GM19193 (cell line): ENCODE results near the gene MYO6.

Experiments used
- POLR2A ChIP-seq: IDR thresholded peaks from 4 replicates; pipeline ENCODE4 v1.6.1; 2011; ENCODE audit not compliant: insufficient read depth, insufficient read length; ENCODE audit errors: extremely low read depth

MYO6 gene

GRCh38 chr6:75849329-75850025 lies 100.4 kb downstream of the MYO6 start:
- no peak for TF ChIP-seq POLR2A

DNA sequence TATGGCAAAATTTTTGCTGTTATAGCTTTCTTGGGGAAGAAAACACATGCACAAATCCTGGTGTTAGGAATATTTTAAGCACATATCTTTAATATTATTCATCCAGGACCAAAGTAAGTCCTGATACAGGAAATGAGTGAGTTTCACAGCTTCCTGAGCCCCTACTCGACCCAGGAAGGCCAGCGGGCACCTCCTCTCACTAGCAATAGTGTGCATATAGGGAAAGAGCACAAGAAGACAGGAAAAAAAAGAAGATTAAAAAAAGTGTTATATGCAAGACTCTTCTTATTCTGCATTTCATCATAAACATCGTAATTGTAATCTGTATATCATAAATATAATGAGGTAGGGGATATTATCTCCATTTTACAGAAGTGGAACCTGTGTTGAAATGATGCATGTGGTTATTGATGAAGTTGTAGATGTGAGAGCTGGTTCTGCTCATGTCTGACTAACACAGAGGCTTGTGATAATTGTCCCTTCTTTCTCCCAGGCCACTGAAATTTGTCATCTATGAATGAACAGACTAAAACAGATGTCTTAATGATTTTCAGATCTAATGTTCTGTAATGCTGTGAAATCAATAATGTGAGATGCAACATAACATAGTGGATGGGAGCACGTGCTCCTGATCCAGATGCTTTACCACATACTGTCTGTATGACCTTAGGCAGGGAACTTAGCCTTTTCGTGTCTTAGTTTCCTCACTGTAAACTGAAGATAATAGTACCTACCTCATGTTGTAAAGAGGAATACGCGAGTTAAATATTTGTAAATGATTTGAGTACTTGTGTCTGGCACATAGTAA lies 101.2 kb downstream of the MYO6 start:
- TF ChIP-seq POLR2A, result no peak

GRCh38 chr6:75852721-75853120 lies 103.7 kb downstream of the MYO6 start:
- TF ChIP-seq POLR2A, result no peak

DNA sequence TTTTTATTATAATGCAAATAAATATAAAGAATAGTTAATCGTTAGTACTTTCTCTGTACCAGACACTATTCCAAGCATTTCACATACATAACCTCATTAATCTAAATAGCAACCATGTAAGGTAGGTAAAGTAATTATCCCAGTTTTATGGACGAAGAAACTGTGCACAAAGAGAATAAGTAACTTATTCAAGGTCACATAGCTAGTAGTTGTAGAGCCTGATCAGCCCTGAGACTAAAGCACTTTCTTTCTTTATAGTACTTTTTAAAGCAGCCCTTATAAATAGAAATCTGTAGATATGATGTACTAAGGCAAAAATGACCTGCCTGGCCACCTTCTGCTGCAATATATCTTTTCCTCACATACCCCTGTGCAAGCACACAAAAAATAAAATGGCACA lies 104.8 kb downstream of the MYO6 start:
- no peak for TF ChIP-seq POLR2A

GRCh38 chr6:75855052-75855451 lies 106.0 kb downstream of the MYO6 start:
- TF ChIP-seq POLR2A, result no peak

- TF ChIP-seq POLR2A, result no peak
Observed at GRCh38 chr6:75856902-75857301, 107.9 kb downstream of the MYO6 start.

DNA sequence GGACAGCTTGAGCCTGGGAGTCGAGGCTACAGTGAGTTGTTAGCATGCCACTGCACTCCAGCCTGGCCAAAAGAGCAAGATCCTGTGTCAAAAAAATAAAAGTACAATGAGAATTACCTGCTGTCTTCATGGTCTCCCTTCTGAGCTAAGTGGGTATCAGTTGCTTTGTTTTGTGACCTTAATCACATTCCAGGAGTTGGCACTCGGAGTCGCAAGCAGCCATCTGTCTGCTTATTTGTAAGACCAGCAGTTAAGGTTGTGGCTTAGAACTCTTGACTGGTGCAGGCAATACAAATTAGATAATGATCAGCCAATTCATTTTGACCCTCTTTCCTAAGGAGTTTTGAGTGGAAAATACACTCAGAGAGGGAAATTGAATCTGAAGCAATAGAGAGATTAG lies 114.0 kb downstream of the MYO6 start:
- no peak for TF ChIP-seq POLR2A

GRCh38 chr6:75863784-75864183 lies 114.7 kb downstream of the MYO6 start:
- TF ChIP-seq POLR2A, result no peak

DNA sequence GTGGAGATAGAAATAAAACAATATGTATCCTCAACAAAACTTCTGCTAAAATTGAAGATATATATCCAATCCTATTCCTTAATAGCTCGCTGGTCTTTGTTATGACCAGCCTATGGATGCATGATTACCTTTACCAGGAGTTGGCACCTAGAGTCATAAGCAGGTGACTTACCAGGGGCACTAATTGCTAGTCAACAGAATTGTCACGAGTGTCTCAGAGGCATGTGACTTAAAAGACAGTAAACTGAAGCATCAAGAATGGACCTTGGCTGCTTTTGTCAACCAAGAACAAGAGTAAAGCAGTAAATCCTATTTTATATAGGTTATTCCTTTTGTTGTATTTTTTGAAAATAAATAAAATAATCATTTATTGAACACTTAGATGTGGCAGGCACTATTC lies 115.4 kb downstream of the MYO6 start:
- no peak for TF ChIP-seq POLR2A

GRCh38 chr6:75870389-75870788 lies 121.3 kb downstream of the MYO6 start:
- no peak for TF ChIP-seq POLR2A

DNA sequence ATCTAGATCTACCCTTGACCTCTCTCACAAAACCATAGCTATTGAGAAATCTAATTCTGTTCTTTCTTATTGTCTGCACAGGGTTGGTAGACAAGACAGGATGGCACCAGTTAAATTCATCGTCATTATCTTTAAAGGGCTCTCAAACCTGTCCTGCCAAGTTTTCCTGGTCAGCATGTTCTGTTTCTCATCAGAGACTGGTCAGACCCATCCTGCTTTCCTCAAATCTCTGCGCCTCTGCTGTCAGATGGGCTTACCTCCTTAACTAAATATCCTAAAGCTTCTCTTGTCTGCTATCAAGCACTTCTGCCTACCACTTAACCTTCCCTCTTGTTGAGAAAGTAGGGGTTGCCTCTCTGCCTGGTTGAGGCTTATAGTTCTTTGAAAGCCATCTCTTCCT lies 125.2 kb downstream of the MYO6 start:
- no peak for TF ChIP-seq POLR2A

- TF ChIP-seq POLR2A, result no peak
Observed at GRCh38 chr6:75876152-75876551, 127.1 kb downstream of the MYO6 start.

DNA sequence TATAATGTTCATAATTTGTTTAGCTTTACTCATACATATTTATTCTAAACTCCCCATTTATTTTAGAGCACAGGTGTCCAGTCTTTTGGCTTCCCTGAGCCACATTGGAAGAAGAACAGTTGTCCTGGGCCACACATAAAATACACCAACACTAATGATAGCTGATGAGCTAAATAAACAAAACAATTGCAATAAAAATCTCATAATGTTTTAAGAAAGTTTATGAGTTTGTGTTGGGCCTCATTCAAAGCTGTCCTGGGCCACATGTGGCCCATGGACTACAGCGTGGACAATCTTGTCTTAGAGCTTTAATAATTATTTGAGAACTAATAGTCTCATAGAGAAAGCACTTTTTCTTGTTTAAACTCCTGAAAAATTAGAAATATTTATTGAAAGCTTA lies 131.3 kb downstream of the MYO6 start:
- TF ChIP-seq POLR2A, result no peak

DNA sequence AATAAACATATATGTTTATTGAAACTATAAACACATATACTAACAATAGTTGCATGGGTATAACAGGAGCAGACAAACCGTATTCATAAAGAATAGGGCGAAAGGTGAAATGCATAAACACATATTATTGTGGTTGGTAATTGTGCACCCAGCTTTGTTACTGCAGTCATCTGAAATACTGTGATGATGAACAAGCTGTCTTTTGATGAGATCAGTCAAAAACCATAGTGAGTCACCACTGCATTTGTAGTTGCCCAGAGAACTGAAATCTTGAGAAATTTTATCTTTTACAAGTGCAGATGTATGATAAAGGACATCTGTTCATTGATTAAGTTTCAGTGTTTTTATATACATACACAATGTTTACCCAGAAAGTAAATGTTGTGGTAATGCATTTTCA lies 133.7 kb downstream of the MYO6 start:
- no peak for TF ChIP-seq POLR2A

- no peak for TF ChIP-seq POLR2A
Observed at GRCh38 chr6:75884822-75885221, 135.8 kb downstream of the MYO6 start.

DNA sequence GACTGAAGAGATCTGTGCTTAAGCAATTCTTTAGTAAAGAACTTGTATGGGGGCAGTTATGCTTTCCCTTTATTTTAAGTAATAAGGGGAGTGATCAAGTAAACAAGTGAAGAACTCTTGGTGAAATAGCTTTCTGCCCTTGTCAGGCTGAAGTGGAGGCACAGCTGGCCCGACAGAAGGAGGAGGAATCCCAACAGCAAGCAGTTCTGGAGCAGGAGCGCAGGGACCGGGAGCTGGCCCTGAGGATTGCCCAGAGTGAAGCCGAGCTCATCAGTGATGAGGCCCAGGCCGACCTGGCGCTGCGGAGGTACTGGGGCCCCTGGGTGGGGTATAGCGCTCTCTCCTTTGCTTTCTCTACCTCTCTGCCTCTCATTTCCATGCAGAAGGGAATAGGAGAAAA lies 143.3 kb downstream of the MYO6 start:
- no peak for TF ChIP-seq POLR2A
